ENCODE measurements around the gene CUBN.

The CUBN gene

DNA sequence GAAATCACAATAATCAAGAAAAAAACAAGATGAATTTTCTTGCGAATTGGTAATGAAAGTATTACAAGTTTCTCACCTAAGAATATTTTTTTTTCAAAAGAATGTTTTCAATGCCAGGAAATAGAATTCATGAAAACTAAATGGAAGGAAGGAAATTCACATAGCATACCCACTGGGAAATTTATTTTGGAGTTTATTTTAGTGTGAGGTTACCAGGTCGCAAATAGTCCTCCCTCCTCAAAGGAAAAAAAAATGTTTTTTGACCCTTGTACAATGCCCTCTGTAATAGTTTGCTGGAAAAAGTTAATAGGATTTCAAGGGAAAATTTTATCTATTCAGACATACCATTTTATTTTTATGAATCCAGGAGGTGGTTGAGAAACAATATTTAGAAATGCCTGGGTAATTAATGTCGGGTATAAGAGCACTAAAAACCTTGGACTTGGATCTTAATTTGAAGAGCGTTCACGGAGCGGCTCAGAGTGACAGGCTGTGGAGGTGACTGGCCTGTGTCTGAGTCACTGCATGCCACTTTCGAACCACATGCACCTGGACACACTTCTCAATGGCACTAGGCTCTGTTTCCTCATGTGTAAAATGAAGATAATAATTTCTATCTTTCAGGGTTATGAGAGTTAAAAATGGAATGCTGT is 28.2 kb downstream of the CUBN start:
- TF ChIP-seq, protein P1, sequence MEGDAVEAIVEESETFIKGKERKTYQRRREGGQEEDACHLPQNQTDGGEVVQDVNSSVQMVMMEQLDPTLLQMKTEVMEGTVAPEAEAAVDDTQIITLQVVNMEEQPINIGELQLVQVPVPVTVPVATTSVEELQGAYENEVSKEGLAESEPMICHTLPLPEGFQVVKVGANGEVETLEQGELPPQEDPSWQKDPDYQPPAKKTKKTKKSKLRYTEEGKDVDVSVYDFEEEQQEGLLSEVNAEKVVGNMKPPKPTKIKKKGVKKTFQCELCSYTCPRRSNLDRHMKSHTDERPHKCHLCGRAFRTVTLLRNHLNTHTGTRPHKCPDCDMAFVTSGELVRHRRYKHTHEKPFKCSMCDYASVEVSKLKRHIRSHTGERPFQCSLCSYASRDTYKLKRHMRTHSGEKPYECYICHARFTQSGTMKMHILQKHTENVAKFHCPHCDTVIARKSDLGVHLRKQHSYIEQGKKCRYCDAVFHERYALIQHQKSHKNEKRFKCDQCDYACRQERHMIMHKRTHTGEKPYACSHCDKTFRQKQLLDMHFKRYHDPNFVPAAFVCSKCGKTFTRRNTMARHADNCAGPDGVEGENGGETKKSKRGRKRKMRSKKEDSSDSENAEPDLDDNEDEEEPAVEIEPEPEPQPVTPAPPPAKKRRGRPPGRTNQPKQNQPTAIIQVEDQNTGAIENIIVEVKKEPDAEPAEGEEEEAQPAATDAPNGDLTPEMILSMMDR (IDR thresholded peaks at IDR 0.05; ENCODE audit: insufficient read depth, low read depth, low read length, missing control alignments), result no peak
- no peak for DNase-seq (ENCODE audit: low read depth)
- H3K4me3 ChIP-seq (ENCODE audit: low read depth, low read length), result no peak overlapping the region

DNA sequence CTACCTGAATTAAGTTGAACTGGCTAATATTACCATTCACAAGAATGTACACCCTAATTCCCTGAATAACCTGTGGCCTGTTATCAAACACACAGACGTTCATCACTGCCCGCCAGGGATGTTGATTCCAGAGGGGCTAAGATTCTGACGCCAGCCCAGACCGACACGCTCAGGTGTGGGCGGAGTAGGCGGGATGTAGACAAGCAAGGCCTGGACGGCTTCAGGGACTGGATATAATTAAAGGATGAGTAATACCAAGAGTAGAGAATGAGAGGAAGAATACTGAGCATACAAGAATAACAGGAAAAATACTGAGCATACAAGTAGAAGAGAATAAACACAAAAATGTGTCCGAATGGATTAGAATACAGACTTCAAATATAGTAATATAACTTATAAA is 29.0 kb downstream of the CUBN start:
- TF ChIP-seq, protein P1 (IDR thresholded peaks at IDR 0.05; ENCODE audit: insufficient read depth, low read depth, low read length, missing control alignments), result no peak
- no peak for DNase-seq (ENCODE audit: low read depth)

GRCh38 chr10:17098012-17098411 is 31.6 kb downstream of the CUBN start:
- no peak for DNase-seq (ENCODE audit: low read depth)
- TF ChIP-seq, protein P1 (IDR thresholded peaks at IDR 0.05; ENCODE audit: insufficient read depth, low read depth, low read length, missing control alignments), result no peak
- H3K4me3 ChIP-seq (ENCODE audit: low read depth, low read length), result no peak overlapping the region

More for the DNA sequence above, 29.0 kb downstream of the CUBN start:
- H3K4me3 ChIP-seq (ENCODE audit: low read depth, low read length), result no peak overlapping the region

DNA sequence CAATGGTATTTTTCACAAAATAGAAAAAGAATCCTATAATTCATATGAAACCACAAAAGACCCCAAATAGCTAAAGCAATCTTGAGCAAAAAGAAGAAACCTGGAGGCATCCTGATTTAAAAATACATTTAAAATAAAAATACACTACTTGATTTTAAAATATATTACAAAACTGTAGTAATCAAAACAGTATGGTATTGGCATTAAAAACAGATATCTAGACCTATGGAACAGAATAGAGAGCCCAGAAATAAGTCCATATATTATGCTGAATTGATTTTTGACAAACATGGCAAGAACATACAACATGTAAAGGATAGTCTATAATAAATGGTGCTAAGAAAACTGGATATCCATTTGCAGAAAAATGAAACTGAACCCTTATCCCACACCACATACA is 34.8 kb downstream of the CUBN start:
- no peak overlapping the region for H3K4me3 ChIP-seq (ENCODE audit: low read depth, low read length)
- TF ChIP-seq, protein P1 (IDR thresholded peaks at IDR 0.05; ENCODE audit: insufficient read depth, low read depth, low read length, missing control alignments), result no peak
- no peak for DNase-seq (ENCODE audit: low read depth)

- DNase-seq (ENCODE audit: low read depth), result no peak
Measured at GRCh38 chr10:17092986-17093803, 36.4 kb downstream of the CUBN start.

DNA sequence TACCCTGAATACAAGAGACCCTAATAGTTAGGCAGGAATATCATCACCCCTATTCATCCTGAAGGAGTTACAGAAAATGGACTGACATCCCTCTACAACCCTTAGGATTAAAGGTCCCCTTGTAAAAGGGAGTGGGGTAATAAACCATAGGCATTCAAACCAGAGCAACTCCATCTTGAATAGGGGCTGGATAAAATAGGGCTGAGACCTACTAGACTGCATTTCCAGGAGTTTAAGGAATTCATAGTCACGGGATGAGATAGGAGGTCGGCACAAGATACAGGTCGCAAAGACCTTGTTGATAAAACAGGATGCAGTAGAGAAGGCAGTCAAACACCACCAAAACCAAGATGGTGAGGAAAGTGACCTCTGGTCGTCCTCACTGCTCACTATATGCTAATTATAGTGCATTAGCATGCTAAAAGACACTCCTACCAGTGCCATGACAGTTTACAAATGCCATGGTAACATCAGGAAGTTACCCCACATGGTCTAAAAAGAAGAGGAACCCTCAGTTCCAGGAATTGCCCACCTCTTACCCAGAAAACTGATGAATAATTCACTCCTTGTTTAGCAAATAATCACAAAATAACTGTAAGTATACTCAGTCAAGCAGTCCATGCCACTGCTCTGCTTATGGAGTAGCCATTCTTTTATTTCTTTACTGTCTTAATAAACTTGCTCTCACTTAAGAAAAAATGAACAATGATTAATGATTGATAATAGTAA is 37.2 kb downstream of the CUBN start:
- TF ChIP-seq, protein P1 (IDR thresholded peaks at IDR 0.05; ENCODE audit: insufficient read depth, low read depth, low read length, missing control alignments), result no peak
- DNase-seq (ENCODE audit: low read depth), result no peak
- H3K4me3 ChIP-seq (ENCODE audit: low read depth, low read length), result no peak overlapping the region

More at GRCh38 chr10:17092986-17093803, 36.4 kb downstream of the CUBN start:
- no peak overlapping the region for H3K4me3 ChIP-seq (ENCODE audit: low read depth, low read length)
- TF ChIP-seq, protein P1 (IDR thresholded peaks at IDR 0.05; ENCODE audit: insufficient read depth, low read depth, low read length, missing control alignments), result no peak
